ENCODE results near the gene CACNA1B.

GRCh38 chr9:137973829-137974416 is 96.3 kb downstream of the CACNA1B start:
- TF ChIP-seq EP300 (IDR thresholded peaks at IDR 0.05; ENCODE audit: borderline replicate concordance) (no peak), REST (IDR thresholded peaks at IDR 0.05; ENCODE audit: low read depth) (no peak), TAF1 (IDR thresholded peaks at IDR 0.05; ENCODE audit: low read depth) (no peak), RAD21 (IDR thresholded peaks at IDR 0.05; ENCODE audit: low read depth) (no peak), TEAD4 (IDR thresholded peaks at IDR 0.05) (no peak), MAX (IDR thresholded peaks at IDR 0.05) (no peak), ZBTB7A (IDR thresholded peaks at IDR 0.05; ENCODE audit: low read depth) (no peak), EGR1 (IDR thresholded peaks at IDR 0.05) (no peak), YY1 (IDR thresholded peaks at IDR 0.05; ENCODE audit: low read depth) (no peak), CREB1 (IDR thresholded peaks at IDR 0.05; ENCODE audit: low read depth) (no peak)

Measured in Ishikawa (cell line).